HG03280 (cell line): Measurements from ENCODE around the gene TRIM25.

Source experiments
- ATAC-seq: cut with Tn5 transposase; IDR thresholded peaks from one replicate; pipeline ENCODE4 v1.9.1; 2021; ENCODE audit warnings: mild to moderate bottlenecking, moderate library complexity; ENCODE audit not compliant: unreplicated experiment

The TRIM25 gene

GRCh38 chr17:56928586-56928985 is 14.7 kb upstream of the TRIM25 start:
- ATAC-seq: no peak

DNA sequence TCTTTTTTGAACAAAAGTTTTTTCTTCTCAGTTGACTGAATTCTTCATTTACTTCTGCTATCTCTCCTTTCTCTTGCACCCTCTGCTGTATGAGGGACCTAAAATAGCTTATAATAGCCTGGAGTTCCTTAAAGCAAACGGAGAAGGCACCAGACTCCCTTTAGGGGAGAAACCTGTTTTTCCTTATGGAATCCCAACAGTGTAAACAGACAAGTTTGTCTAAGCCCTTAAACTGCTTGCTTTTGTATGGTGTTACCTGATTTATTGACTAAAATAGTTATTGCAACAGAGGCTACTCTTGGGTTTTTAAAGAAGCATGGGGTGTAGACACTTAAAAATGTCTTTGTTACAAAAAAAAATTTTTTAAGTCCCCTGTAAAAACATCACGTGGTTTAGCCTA is 12.9 kb upstream of the TRIM25 start:
- ATAC-seq: no peak

DNA sequence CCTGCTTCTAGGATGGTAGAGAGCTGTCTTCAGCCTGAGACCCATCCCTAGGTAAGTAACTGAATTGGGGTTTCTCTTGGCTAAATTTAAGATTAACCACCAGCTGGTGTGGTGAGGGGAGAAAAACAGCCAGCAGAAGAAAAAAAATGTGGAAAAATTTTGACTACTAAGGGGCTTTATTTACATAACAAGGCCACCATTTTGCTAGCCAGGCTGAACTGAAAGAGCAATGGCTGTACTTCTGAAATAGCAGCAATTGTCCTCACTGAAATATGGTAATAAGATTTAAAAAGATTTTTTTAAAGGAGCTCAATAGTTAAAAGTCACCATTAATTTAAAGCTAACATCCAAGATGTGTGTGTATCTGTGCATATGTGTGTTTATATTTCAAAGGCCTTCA is 12.4 kb upstream of the TRIM25 start:
- no peak for ATAC-seq

DNA sequence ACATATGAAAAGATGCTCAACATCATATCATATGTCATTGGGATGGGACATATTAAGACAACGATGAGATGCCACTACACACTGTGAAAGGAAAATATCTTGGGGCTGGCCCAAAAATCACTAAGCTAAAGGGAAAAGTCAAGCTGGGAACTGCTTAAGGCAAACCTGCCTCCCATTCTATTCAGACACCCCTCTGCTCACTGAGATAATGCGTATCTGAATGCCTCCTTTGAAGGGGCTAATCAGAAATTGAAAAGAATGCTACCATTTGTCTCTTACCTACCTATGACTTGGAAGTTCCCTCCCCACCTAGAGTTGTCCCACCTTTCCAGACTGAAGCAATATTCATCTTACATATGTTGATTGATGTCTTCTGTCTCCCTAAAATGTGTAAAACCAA is 11.2 kb upstream of the TRIM25 start:
- ATAC-seq: no peak

- ATAC-seq: no peak
These were observed 5.9 kb upstream of the TRIM25 start for GRCh38 chr17:56919717-56920116.

- no peak for ATAC-seq
These were observed 5.1 kb upstream of the TRIM25 start for GRCh38 chr17:56918916-56919315.

DNA sequence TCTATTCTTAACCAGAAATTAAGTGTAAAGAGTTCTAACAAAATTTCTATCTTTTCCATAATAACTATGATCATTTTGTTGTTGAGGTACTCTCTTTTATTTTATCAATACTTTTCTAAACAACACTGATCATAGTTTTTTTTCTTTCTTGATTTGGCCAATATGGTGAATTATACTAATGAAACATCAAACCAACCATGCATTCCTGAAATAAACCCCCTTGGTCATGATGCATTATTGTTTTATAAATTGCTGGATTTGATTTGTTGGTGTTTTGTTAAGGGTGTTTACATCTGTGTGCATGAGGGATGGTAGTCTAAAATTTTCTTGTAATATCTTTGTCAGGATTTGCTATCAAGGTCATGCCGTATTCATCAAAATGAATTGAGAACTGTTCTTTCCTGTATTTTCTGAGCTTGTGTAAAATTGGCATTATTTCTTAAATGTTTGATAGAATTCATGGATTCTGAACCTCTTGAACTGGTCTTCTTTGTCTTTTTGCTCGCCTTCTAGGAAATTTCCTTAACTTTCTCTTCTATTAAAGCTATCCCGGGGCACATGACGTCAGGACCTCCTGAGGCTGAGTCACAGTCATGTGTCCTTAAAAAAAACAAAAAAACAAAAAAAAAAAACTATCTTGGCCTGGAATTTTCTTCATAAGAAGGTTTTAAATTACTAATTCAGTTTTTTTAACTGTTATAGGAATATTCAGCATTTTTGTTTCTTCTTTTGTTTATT is 3.9 kb upstream of the TRIM25 start:
- no peak for ATAC-seq

DNA sequence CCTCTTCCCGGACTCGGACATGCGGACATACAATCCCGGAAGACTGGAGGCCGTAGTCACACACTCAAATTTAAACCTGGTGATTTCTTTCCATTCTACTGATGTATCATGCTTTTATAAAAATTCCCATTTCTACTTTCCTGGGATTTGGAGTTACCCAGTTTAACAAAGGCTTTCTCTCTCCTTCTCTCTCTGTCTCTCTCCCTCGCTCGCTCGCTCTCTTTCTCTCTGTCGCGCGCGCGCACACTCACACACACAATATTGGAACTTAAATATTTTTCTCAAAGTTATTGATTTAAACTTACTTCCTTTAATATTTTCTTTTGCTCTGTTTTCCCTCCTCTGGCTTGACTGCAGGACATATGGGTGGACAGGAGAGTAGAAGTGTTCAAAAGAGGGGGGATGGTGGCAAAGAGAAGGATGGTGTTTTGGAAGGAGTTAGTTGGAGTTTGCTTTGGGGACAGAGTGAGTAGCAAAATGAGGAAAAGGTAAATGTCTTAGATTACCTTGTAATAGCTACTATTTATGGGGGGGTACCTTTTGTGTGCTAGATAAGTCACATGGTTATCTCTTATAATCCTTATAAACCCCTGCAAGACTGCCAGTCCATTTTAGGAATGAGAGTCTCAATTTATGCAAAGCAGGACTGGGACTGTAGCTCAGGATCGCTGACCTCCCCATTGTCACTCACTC is 878 bp upstream of the TRIM25 start:
- no peak for ATAC-seq

GRCh38 chr17:56913353-56913866 is 439 bp downstream of the TRIM25 start:
- peak; percentile 37 for ATAC-seq

DNA sequence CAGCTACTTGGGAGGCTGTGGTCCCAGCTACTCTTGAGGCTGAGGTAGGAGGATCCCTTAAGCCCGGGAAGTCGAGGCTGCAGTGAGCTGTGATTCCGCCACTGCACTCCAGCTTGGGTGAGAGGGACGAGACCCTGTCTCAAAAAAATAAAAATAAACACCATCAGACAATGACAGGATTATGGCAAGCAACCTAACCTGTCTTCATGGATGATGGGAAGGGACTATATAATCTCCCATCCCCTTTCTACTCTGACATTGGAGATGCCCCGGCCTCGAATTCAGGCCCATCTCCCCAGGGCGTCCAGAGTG is 893 bp downstream of the TRIM25 start:
- ATAC-seq: no peak

- ATAC-seq: no peak
These were observed 1.5 kb downstream of the TRIM25 start for GRCh38 chr17:56912105-56912999.

DNA sequence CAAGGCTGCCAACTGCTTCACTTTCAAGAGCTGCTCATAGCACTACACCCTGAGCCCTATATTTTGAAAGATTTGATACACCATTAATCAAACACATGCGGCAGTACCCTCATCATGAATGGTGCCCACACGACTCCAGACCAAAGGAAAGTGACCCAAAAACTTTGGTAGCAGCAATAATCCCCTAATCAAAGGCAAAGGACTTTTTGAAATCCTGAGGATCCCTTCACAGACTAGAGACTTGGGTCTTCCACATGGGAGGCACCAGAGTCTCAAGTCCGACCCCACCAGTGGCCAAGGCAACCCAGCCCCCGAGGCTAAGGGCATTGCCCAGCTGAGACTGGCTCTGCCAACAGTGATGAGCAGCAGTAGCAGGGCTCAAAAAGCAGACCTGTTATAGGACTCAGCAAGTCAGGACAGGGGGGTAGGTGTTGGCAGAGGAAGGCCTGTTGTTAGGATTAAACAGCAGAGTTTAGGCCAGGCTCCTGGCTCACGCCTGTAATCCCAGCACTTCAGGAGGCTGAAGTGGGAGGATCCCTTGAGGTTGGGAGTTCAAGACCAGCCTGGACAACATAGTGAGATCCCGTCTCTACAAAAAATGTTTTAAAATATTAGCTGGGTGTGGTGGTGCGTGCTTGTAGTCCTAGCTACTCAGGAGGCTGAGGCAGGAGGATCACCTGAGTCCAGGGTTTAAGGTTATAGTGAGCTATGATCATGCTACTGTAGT is 3.2 kb downstream of the TRIM25 start:
- ATAC-seq: no peak

DNA sequence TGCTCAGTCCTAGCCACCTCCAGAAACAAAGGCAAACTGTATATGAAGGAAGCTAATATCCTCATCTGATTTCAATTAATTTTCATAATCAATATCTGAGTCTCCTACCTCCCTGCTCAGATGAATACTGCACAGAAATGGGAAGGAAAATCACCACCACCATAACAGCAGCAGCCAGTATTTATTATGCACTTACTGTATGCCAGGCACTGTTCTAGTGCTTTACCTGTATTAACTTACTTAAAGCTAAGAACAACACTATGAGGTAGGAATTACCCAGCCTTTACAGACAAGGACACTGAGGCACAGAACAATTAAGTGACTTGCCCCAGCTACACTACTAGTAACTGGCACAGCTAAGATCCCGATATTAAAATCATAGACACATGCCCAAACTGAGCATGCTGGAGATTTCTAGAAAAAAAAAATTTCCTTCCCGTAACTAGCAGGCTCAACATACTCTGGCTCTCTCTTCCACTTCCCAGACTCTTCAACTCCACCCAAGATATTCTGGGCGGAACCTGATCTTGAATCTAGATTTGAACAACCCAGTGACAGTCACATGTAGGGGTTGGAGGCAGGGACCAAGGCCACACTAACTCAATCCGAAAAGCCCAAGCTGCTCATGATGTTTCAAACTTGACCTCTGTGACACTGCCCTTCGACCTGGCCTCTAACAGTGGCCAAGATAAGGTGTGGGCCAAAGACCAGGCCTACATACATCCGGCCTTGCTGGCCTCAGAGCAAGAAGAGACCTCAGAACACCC is 3.9 kb downstream of the TRIM25 start:
- no peak for ATAC-seq

GRCh38 chr17:56908001-56908542 is 5.8 kb downstream of the TRIM25 start:
- peak; percentile 70 for ATAC-seq

- ATAC-seq: no peak
These were observed 10.3 kb downstream of the TRIM25 start for GRCh38 chr17:56903560-56903959.

DNA sequence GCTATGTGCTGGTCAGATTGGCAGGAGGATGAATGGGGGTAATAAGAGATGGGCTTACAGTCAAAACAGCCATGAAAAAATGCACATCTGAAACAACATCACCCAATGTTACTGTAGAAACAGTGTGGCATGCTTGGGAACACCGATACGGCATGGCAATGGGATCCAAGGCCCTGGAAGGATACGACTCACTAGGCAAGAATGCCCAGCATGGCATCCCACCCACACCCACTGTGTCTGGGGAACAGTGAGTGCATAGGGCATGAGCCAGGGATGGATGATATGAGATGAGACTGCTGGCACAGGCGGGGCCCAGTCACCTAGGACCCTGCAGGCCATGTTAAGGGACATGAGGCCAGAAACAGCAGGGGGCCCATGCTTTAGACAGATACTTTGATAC is 11.5 kb downstream of the TRIM25 start:
- no peak for ATAC-seq

DNA sequence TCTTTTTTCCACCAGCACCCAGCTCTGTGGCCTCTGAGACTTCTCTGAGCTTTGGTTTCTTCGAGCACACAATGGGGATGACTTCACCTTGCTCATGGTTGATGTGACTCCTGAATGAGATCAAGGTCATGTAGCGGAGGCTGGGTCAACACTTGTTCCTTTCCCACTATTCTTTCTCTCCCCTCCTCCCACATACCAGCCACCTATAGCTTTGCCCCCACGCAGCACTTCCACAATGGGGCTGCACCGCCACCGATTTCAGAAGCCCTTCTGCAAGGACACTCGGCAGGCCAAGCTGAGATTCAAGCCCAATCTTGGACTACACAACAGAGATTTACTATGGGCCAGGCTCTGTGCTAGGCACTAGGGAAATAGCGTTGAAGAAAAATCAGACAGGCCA is 14.4 kb downstream of the TRIM25 start:
- ATAC-seq: no peak

- ATAC-seq: no peak
These were observed 15.0 kb downstream of the TRIM25 start for GRCh38 chr17:56898874-56899273.

- no peak for ATAC-seq
These were observed 16.0 kb downstream of the TRIM25 start for GRCh38 chr17:56897646-56898424.
